Measurements from ENCODE around the gene THAP7. TPM values are rescaled to one million over a fixed set of nuclear protein-coding genes. Genes with fewer than 3 reads are reported as not detected.
A peak's percentile ranks its signal among the peaks of the same experiment; 100 is the strongest.

Gene THAP7
- total RNA-seq, 1 donor from 2014 or later = 22.0 TPM

DNA sequence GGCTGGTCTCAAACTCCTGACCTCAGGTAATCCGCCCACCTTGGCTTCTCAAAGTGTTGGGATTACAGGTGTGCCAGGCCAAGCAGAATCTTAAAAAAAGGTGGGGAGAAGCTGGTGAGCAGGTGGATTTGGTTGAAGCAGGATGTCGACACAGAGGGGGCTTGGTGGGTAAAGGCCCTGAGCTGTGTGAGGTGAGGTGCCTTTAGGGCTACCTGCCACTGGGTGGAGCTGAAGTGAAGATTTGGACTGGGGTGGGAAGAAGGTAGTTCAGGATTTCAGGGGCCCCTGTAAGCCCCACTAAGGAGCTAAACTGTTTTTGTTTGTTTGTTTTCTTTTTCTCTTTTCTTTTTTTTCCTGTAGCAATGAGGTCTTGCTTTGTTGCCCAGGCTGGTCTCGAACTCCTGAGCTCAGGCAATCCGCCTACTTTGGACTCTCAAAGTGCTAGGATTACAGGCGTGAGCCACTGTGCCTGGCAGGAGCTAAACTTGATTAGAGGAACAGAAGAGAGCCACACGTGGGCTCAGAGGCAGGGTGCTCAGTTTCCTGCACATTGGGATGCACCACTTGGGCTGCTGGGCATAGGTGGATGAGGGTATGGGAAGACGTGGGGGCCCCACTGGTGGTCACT lies 19.0 kb upstream of the THAP7 start:
- Mint-ChIP-seq H3K36me3 (no peaks in the 10 kb centered on the region), H3K4me3 (no peak overlapping the region), H3K4me1 (peaks cover 11% of the 10 kb centered on the region), H3K9me3 (no peaks in the 10 kb centered on the region), H3K27me3 (ENCODE audit: low read depth) (no peaks in the 10 kb centered on the region), H3K27ac (no peak overlapping the region)
- no peak for DNase-seq (ENCODE audit: low spot score in 2 of 2, unreplicated experiment in 2 of 2)
- TF ChIP-seq, protein P1, sequence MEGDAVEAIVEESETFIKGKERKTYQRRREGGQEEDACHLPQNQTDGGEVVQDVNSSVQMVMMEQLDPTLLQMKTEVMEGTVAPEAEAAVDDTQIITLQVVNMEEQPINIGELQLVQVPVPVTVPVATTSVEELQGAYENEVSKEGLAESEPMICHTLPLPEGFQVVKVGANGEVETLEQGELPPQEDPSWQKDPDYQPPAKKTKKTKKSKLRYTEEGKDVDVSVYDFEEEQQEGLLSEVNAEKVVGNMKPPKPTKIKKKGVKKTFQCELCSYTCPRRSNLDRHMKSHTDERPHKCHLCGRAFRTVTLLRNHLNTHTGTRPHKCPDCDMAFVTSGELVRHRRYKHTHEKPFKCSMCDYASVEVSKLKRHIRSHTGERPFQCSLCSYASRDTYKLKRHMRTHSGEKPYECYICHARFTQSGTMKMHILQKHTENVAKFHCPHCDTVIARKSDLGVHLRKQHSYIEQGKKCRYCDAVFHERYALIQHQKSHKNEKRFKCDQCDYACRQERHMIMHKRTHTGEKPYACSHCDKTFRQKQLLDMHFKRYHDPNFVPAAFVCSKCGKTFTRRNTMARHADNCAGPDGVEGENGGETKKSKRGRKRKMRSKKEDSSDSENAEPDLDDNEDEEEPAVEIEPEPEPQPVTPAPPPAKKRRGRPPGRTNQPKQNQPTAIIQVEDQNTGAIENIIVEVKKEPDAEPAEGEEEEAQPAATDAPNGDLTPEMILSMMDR (IDR thresholded peaks at IDR 0.05; ENCODE audit: unreplicated experiment) = peak; percentile 23

DNA sequence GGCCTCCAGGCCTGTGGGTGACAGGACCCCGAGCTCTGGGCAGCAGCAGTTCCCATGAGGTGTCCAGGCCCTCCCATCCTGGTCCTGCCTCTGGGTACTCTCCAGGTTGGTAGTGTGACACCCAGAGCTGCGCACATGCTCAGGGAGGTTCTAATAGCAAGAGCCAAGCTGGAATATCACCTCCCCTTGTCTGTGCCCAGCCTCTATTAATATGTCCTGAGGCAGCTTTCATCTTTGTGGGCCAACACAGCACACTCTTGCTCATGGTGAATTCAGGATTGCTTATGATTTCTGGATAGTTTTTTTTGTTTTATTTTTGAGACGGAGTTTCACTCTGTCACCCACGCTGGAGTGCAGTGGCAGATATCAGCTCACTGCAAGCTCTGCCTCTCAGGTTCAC lies 16.4 kb upstream of the THAP7 start:
- DNase-seq (ENCODE audit: low spot score in 2 of 2, unreplicated experiment in 2 of 2) = no peak
- peaks cover 35% of the 10 kb centered on the region for H3K4me1 Mint-ChIP-seq
- TF ChIP-seq, protein P1 (IDR thresholded peaks at IDR 0.05; ENCODE audit: unreplicated experiment) = no peak
- no peaks in the 10 kb centered on the region for H3K27me3 Mint-ChIP-seq (ENCODE audit: low read depth)
- H3K9me3 Mint-ChIP-seq = no peaks in the 10 kb centered on the region
- H3K36me3 Mint-ChIP-seq = no peaks in the 10 kb centered on the region
- no peak overlapping the region for H3K27ac Mint-ChIP-seq
- H3K4me3 Mint-ChIP-seq = no peak overlapping the region

DNA sequence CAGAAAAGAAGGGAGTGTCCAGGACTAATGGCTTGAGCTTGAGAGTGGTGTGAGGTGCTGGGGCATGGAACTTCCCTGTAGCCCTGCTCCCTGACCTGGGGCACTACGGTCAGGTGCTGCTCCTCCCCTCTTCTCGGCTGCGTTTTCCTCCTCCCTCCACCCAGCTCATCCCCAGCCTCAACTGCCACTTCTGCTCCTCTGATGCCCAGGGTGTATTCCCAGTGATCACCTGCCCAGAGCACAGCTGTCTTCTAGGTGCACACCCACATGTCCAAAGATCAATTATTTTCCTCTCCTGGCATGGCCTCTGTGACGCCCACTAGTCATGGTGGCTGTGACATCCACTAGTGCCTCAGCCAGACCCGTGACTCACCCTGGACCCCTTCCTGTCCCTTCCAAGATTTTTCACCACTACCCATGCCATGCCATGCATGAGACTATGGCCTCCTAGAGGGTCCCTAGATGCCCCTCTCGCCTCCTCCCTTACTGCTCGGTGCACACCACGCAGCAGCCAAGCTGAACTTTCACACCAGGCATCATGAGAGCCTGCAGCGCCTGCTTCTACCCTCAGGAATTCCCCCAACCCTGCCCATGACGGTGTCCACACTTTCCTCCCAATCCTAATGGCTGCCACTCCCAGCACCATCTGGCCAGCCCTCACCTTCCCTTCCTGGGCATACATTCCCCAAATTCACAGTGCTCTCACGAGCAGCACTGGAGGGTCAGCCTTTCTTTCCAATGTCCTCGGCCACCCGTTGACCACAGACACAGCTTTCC lies 14.9 kb upstream of the THAP7 start:
- DNase-seq (ENCODE audit: low spot score in 2 of 2, unreplicated experiment in 2 of 2) = no peak
- no peaks in the 10 kb centered on the region for H3K27me3 Mint-ChIP-seq (ENCODE audit: low read depth)
- H3K4me3 Mint-ChIP-seq = no peak overlapping the region
- H3K4me1 Mint-ChIP-seq = peaks cover 38% of the 10 kb centered on the region
- TF ChIP-seq, protein P1 (IDR thresholded peaks at IDR 0.05; ENCODE audit: unreplicated experiment) = no peak
- H3K27ac Mint-ChIP-seq = peak overlapping the region; percentile 73
- H3K9me3 Mint-ChIP-seq = no peaks in the 10 kb centered on the region
- no peaks in the 10 kb centered on the region for H3K36me3 Mint-ChIP-seq

DNA sequence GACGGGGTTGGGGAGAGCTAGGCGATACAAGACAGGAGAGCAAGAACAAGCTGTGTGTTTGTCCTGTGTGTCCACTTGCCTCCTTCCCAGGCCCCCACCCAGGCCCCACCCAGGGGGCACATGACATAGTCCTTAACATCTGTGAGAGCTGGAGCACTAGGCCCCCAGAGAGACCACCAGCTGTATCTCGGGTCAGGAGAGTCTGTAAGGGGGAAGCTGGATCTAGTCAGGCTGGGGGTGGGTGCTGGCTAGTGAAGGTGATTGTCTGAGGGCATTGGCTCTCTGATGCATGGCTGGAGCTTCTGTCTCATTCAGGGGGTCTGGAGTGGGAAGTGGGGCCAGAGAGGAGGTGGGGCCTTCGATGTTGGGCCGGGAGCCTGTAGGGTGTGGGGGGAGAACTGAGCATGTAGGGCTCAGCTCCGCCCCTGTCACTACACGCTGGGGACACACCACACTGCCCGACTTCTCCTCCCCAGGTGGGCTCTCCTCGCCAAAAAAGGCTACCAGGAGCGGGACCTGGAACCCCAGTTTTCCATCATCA lies 13.6 kb upstream of the THAP7 start:
- Mint-ChIP-seq H3K27me3 (ENCODE audit: low read depth) (no peaks in the 10 kb centered on the region), H3K36me3 (no peaks in the 10 kb centered on the region), H3K4me1 (peaks cover 38% of the 10 kb centered on the region), H3K27ac (peak overlapping the region; percentile 92), H3K9me3 (no peaks in the 10 kb centered on the region), H3K4me3 (no peak overlapping the region)
- TF ChIP-seq, protein P1 (IDR thresholded peaks at IDR 0.05; ENCODE audit: unreplicated experiment) = no peak
- DNase-seq (ENCODE audit: low spot score in 2 of 2, unreplicated experiment in 2 of 2) = no peak

DNA sequence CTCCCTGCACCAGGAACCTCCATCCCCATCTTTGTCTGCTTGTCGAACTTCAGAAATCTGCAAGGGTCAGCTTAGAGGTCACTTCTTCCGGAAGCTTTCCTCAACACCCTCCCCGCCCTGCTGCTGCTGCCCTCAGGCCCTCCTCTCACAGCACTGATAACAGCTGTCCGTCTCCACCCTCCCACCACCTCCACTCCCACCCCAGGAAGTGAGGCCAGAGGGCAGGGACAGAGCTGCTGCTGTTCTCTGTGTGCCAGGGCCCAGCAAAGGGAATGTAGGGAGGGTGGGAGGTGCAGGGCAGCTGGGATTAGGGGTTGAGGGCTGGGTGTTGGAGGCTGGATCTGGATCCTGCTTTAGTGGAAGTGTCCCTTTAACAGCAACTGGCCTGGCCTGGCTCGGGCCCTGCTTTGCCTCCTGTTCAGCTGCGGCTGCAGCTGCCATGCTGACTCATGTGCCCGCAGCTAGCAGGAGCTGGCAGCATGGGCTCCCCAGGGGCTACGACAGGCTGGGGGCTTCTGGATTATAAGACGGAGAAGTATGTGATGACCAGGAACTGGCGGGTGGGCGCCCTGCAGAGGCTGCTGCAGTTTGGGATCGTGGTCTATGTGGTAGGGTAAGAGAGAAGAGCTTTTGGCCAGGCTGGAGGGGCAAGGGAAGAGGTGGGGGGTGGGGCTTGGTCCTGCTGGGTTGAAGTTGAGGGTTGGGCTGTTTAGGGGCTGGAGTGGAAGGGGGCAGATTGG lies 13.0 kb upstream of the THAP7 start, which contains the start of gene P2RX6:
TSS of gene P2RX6 (plus strand) at position 440 of the 740 bp plus-strand sequence. CDS start at position 450, 10 bp downstream.
- no peaks in the 10 kb centered on the region for H3K9me3 Mint-ChIP-seq
- TF ChIP-seq, protein P1 (IDR thresholded peaks at IDR 0.05; ENCODE audit: unreplicated experiment) = no peak
- DNase-seq (ENCODE audit: low spot score in 2 of 2, unreplicated experiment in 2 of 2) = no peak
- H3K27me3 Mint-ChIP-seq (ENCODE audit: low read depth) = no peaks in the 10 kb centered on the region
- peak within 1 kb of the TSS; percentile 92 for H3K27ac Mint-ChIP-seq
- H3K36me3 Mint-ChIP-seq = no peaks in the 10 kb centered on the region
- H3K4me3 Mint-ChIP-seq = peak within 1 kb of the TSS; percentile 76
- H3K4me1 Mint-ChIP-seq = peaks cover 38% of the 10 kb centered on the region
